ENCODE results near the gene TRIM65.

DNA sequence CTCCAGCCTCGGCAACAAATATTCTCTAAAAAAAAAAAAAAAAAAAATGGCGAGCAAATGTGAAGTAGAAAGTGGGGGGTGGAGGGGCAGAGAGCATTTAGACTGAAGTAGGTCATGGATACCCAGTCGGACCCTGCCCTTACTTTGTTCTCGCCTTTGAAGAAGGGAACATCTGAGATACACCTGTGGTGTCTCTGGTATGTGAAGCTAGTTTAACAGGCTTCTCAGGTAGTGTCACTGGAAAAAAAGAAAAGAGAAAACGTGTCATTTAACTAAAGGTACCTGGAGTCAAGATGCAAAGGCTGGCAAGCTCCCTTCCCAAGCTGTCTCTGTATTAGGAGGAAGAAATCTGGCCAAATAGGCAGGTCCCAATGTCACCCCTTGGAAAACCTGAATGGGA is 36.1 kb upstream of the TRIM65 start:
- TF ChIP-seq CTCF (IDR thresholded peaks at IDR 0.05) (no peak), POLR2A (IDR thresholded peaks at IDR 0.05) (no peak)

Measured in right lobe of liver (tissue), 4 donors.